Daoy (cell line): ENCODE results near the gene EHMT1. TPM values are rescaled to one million over a fixed set of nuclear protein-coding genes. Genes with fewer than 3 reads are reported as not detected.

Experiments used
- DNase-seq: peaks from one replicate; pipeline ENCODE4 v3.0.0-alpha.2; 2015; ENCODE audit warnings: low read depth
- total RNA-seq: library from RNA; depleted of rRNA; stranded (reverse); fragments of >200 nt; shearing (Covaris generic); gene quantifications from 2 replicates; pipeline ENCODE4 v1.2.3, GENCODE V29; 2014

The EHMT1 gene
- total RNA-seq, 1 experiment from 2014 or later: 51.9 TPM

DNA sequence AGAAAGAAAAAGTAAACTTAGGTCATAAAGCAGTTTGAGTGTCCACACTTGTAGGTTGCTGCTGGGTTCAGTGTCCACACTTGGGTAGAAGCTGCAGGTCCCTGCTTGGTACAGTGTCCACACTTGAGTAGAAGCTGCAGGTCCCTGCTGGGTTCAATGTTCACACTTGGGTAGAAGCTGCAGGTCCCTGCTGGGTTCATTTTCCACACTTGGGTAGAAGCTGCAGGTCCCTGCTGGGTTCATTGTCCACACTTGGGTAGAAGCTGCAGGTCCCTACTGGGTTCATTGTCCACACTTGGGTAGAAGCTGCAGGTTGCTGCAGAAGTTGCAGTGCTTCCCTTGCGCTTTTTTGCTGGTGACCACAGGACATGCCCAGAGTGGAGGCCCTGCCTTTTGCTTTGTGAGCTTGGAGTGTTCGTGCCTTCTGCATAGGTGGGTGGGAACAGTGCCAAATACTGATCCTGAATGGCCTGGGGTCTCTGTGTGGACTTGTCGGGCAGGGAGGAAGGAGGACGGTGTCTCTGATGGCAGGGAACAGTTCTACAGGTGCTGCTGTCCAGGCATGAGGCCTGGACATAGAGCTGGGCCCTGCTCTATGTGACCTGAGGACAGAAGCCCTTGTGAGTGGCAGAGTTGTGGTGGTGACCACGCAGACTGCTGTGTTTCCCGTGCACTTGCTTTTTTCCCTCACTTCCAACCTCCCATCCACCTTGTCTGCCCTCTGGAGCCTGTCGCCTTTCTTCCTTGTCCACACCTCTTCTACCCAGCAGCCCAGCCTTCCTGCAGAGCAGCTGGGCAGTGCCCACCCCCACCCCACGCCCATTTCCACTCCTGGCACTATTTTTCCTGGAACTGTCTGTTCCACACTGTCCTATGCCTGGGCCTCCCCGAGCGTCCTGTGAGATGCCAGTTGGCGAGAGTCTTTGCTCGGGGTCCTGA lies 120.8 kb downstream of the EHMT1 start:
- DNase-seq: no peak

GRCh38 chr9:137740312-137740711 lies 121.5 kb downstream of the EHMT1 start:
- DNase-seq: peak; percentile 40

DNA sequence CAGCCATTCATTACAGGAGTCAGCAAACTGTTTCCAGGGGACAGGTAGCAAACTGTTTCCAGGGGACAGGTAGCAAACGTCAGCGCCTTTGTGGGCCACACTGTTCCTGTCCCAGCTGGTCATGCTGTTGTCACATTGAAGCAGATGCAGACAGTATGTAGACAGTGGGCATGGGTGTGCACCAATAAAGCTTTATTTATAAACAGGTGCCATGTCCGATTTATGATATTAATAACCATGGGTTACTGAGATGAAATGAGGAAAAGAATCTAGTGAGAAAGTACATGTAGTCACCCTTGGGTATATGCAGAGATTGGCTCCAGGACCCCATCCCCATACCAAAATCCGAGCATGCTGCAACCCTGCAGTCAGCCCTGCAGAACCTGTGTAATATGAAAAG lies 122.5 kb downstream of the EHMT1 start:
- no peak for DNase-seq

- DNase-seq: no peak
Measured at GRCh38 chr9:137742698-137743097, 123.9 kb downstream of the EHMT1 start.

DNA sequence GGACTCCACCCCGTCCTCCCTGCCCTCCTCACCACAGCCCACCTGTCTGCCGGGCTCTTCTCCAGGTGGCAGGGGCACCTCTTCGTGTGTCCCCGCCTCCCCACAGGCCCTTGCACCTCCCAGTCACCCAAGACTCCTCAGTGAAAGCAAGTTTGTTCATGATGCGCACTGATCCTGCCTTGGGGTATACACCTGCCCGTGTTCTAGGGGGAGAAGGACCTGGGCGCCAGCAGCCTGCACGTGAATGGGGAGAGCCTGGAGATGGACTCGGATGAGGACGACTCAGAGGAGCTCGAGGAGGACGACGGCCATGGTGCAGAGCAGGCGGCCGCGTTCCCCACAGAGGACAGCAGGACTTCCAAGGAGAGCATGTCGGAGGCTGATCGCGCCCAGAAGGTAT lies 124.9 kb downstream of the EHMT1 start:
- DNase-seq: no peak

- no peak for DNase-seq
Measured at GRCh38 chr9:137744632-137745183, 125.9 kb downstream of the EHMT1 start.

DNA sequence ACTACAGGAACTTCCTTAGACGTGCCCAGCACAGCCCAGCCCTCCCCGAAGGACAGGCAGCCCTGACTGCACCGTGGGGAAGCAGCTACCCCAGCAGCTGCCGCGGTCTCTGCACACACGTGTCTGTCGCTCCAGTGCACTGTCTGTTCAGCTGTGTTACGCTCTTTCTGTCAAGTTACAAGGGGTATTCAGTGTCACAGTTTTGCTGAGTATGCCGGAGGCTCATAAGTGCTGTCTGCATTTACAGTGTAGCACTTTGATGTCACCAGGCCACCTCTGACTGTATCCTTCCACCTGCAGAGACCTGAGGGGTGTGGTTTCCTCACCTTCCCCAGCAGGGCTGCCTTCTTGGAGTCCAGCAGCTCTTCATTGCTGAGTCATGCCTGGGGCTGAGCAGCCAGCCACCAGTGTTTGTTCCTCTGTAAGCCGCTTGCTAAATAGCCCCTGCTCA lies 126.8 kb downstream of the EHMT1 start:
- no peak for DNase-seq

GRCh38 chr9:137748311-137748710 lies 129.5 kb downstream of the EHMT1 start:
- DNase-seq: no peak

- no peak for DNase-seq
Measured at GRCh38 chr9:137748741-137749140, 129.9 kb downstream of the EHMT1 start.

GRCh38 chr9:137749511-137749910 lies 130.7 kb downstream of the EHMT1 start:
- DNase-seq: no peak

DNA sequence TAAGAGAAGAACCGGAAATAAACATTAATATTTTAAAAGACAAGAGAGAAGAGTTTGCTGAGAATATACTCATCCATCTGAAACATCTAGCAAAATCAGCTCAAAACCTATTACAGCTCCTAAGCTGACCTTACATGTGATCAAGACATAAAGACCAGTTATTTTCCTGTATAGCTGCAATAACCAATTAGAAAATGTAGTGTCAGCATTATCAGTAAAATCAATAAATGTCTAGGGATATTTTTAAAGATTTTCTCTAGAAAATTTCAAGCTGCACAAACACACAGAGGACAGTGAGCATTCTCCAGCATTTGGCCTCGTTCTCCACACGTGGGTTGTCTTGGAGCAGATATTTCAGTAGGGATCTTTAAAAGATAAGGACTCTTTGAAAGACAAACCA lies 131.2 kb downstream of the EHMT1 start:
- DNase-seq: no peak

DNA sequence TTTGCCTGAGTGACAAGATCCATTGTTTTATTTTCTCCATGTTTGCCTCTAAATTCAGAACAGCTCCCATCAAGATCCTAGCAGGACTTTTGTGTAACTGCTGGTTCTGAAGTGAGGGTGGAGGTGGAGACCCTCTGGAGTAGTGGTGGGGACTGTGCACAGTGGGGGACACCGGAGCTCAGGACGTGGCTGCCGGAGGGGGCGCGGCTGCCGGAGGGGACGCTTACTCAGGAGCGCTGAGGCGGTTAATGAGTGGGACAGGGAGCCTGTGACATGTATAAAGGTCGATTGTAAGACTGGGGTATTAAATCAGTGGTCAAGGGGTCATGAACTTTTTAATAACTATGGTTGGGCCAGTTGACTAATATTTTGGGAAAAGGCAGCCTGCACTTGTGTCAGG lies 131.8 kb downstream of the EHMT1 start:
- DNase-seq: no peak

GRCh38 chr9:137751616-137752015 lies 132.8 kb downstream of the EHMT1 start:
- DNase-seq: no peak

GRCh38 chr9:137752426-137752825 lies 133.6 kb downstream of the EHMT1 start:
- DNase-seq: no peak

- no peak for DNase-seq
Measured at GRCh38 chr9:137753192-137753765, 134.5 kb downstream of the EHMT1 start.

- DNase-seq: no peak
Measured at GRCh38 chr9:137755261-137755927, 136.6 kb downstream of the EHMT1 start.

DNA sequence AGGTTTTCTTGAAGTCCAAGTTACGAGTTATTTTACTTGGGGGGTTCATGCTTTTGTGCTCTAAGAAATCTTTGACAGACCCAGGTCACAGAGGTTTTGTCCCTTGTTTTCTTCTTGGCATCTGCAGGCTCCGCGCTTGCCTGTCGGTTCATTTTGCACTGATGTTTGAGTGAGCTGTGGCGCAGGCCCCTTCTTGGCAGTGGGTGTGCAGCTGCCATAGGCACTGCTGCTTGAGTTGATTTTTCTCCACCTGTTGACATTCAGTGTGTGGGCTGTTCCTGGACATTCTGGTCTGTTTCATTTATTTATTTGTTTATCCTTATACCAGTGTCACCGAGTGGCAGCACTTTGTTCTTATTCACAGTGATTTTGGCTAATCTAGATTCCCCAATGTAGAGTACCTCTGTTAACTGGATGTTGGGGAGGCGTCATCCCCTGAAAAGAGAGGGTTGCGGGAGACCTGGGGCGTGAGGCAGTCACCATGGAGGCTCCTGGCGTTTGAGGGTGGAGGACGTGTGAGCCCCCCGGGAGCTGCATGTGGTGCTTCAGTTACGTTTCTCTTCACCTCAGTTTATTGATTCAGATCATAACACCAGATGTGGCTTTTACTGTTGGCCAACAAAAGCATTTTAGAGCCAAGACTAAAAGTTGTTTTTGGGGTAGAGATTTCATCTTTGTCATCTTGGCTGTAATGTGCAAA lies 137.4 kb downstream of the EHMT1 start:
- no peak for DNase-seq

DNA sequence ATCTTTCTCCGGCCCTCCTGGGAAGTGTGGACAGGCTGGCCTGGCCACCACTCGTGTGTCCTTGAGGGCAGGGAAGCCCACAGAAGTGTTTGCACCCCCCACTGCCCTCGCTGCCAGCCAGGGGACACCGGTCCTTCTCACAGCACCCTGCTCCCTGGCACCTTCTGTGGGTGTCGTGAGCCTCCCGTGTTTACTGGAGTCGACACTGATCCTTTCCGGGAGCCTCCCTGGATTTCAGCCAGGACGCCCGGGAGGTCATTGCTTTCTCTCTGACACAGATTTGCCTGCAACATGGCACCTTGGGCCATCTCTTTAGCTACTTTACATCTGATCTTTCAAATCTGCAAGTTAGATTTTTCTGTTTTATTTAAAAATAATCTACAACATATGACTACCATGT lies 138.3 kb downstream of the EHMT1 start:
- DNase-seq: peak; percentile 46

DNA sequence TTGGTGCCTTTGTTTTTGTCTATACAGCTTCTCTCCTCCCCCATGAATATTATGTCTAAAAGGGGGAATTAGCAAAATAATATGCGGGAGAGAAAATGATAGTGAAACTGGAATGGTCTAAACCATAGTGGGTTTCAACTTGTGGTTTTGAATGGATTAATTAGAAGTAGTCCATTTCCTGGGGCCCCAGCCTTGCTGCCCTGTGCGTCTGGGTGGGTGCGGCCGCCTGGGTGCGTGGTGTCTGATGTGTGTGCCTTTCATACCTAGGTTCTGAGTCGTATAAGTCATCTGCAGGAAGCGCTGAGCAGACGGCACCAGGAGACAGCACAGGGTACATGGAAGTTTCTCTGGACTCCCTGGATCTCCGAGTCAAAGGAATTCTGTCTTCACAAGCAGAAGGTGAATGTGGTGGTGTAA lies 138.8 kb downstream of the EHMT1 start:
- peak; percentile 82 for DNase-seq

DNA sequence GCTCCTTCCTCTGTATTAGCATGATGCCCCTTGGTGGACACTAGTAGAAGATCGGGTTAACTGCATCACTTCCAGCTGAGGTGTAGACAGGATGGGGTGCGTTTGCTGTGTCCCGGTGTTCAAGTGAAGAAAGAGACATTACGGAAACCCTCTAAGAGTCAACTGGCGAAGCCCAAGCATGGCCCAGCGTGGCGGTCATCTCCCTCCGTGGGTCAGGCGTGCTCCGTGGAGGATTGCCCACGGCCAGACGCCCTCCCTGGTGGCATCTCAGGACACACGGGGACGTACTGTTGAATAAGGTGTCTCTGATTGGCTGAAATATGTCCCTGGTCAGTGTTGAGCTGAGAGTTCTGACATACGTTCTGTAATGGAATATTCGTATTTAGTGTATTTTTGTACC lies 139.3 kb downstream of the EHMT1 start:
- DNase-seq: no peak

DNA sequence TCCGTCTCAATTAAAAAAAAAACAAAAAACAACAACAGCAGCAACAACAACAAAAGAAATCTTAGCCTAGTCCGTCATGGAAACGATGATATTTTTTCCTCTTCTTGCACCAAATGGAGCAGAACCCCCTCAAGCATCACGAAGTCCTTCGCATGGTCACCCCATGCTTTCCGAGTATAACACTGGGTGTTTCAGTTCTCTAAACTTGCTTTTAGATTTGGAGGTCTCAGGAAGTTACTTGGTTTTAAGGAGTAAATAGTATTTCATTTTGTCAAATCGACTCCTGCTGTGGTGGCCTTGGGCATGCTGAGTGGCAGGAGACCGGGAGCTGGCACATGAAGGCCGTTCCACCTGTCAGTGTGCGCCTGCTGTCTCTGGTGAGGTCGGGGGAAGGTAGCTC lies 140.3 kb downstream of the EHMT1 start:
- no peak for DNase-seq
